Tibial nerve (tissue), 4 donors: Measurements from ENCODE around the gene TSSC4. TPM values are rescaled to one million over a fixed set of nuclear protein-coding genes. Genes with fewer than 3 reads are reported as not detected.

Source experiments
- DNase-seq, 2 donors: peaks; one replicate each; pipeline ENCODE4 v3.0.0-alpha.2; 2019; ENCODE audit warnings: low spot score in 2 of 2
- H3K27ac ChIP-seq, 4 donors: fragments of 200-600 bp; sonication (generic) in 3 of 4; one replicate each; pipeline ENCODE4 v1.5.1; 2017 to 2019; ENCODE audit warnings: mild to moderate bottlenecking in 1 of 4
- H3K27me3 ChIP-seq, 2 donors: fragments of 200-600 bp; sonication (generic) in 1 of 2; one replicate each; pipeline versions ENCODE4 v1.5.1 to v1.6.0; 2017 to 2019
- H3K36me3 ChIP-seq, 3 donors: fragments of 200-600 bp; sonication (generic); one replicate each; pipeline ENCODE4 v1.5.1; 2018 to 2019
- H3K4me1 ChIP-seq, 4 donors: fragments of 200-600 bp; sonication (generic) in 3 of 4; one replicate each; pipeline ENCODE4 v1.5.1; 2017 to 2019
- H3K4me3 ChIP-seq, 4 donors: fragments of 200-600 bp; sonication (generic) in 3 of 4; one replicate each; pipeline ENCODE4 v1.5.1; 2017 to 2019; ENCODE audit warnings: mild to moderate bottlenecking in 1 of 4, moderate library complexity in 1 of 4
- H3K9me3 ChIP-seq, 4 donors: fragments of 200-600 bp; sonication (generic) in 3 of 4; one replicate each; pipeline ENCODE4 v1.5.1; 2017 to 2019
- CTCF ChIP-seq, 5 experiments: fragments of 200-600 bp in 3 of 5; fragments of 450-650 bp in 2 of 5; sonication (generic) in 3 of 5; IDR thresholded peaks; one replicate each; pipeline ENCODE4 v1.5.1; 2016 to 2019; ENCODE audit warnings: antibody characterized with exemption in 5 of 5, mild to moderate bottlenecking in 3 of 5, moderate library complexity in 2 of 5
- EP300 ChIP-seq, 2 donors: sonication (generic); formaldehyde crosslinking; IDR thresholded peaks; one replicate each; pipeline ENCODE4 v1.6.1; 2017; ENCODE audit warnings: antibody characterized with exemption in 2 of 2, mild to moderate bottlenecking in 1 of 2
- POLR2A ChIP-seq, 2 donors: fragments of 450-650 bp; IDR thresholded peaks; one replicate each; pipeline ENCODE4 v1.6.1; 2017; ENCODE audit warnings: antibody characterized with exemption in 2 of 2, mild to moderate bottlenecking in 2 of 2, moderate library complexity in 2 of 2
- WGBS, 2 donors: methylation state at CpG; one replicate each; pipeline ENCODE4 v1.1.5; 2018; 5-methylcytosine and 5-hydroxymethylcytosine counted together
- total RNA-seq, 4 donors: library from RNA; depleted of rRNA; stranded (reverse); fragments of >200 nt; gene quantifications; one replicate each; pipeline ENCODE4 v1.1.0, GENCODE V29; 2016

TSSC4 gene
- total RNA-seq, 4 donors from 2014 or later: 44.8 to 54.3 (median 49.1) TPM

GRCh38 chr11:2411446-2412305, 11.1 kb downstream of the TSSC4 start:
- H3K4me3 ChIP-seq: no peak overlapping the region
- WGBS, 2 donors: 83 to 89% methylated on average over 25 to 28 of the region's 30 CpGs
- H3K4me1 ChIP-seq: peaks cover 0 to 9% (median 2%) of the 10 kb centered on the region in 4 donors
- H3K36me3 ChIP-seq: no peaks in the 10 kb centered on the region
- TF ChIP-seq POLR2A (IDR thresholded peaks at IDR 0.05): no peak
- TF ChIP-seq EP300 (IDR thresholded peaks at IDR 0.05): no peak
- TF ChIP-seq CTCF (IDR thresholded peaks at IDR 0.05): no peak
- no peaks in the 10 kb centered on the region for H3K27me3 ChIP-seq
- DNase-seq: no peak
- no peak overlapping the region for H3K27ac ChIP-seq
- no peaks in the 10 kb centered on the region for H3K9me3 ChIP-seq

GRCh38 chr11:2412323-2412722, 11.8 kb downstream of the TSSC4 start:
- no peak for DNase-seq
- Histone ChIP-seq H3K9me3 (no peaks in the 10 kb centered on the region), H3K4me1 (peaks cover 0 to 9% (median 2%) of the 10 kb centered on the region in 4 donors), H3K36me3 (no peaks in the 10 kb centered on the region), H3K27me3 (no peaks in the 10 kb centered on the region), H3K27ac (no peak overlapping the region), H3K4me3 (no peak overlapping the region)
- WGBS, 2 donors: 77 to 83% methylated on average over 2 to 5 of the region's 6 CpGs
- TF ChIP-seq EP300 (IDR thresholded peaks at IDR 0.05): no peak

- 83 to 90% methylated on average over 37 to 41 of the region's 43 CpGs for WGBS, 2 donors
- no peak for DNase-seq
- Histone ChIP-seq H3K4me3 (no peak overlapping the region), H3K27me3 (no peaks in the 10 kb centered on the region), H3K27ac (no peak overlapping the region), H3K9me3 (no peaks in the 10 kb centered on the region), H3K36me3 (no peaks in the 10 kb centered on the region), H3K4me1 (peaks cover 0 to 9% (median 2%) of the 10 kb centered on the region in 4 donors)
- TF ChIP-seq CTCF (IDR thresholded peaks at IDR 0.05) (no peak), POLR2A (IDR thresholded peaks at IDR 0.05) (no peak), EP300 (IDR thresholded peaks at IDR 0.05) (no peak)
Observed at GRCh38 chr11:2413742-2414579, 13.4 kb downstream of the TSSC4 start.

GRCh38 chr11:2414616-2415015, 14.1 kb downstream of the TSSC4 start:
- Histone ChIP-seq H3K9me3 (no peaks in the 10 kb centered on the region), H3K27ac (no peak overlapping the region), H3K4me1 (peaks cover 0 to 12% (median 2%) of the 10 kb centered on the region in 4 donors), H3K27me3 (no peaks in the 10 kb centered on the region), H3K4me3 (no peak overlapping the region), H3K36me3 (no peaks in the 10 kb centered on the region)
- 87 to 93% methylated on average over 32 to 34 of the region's 35 CpGs for WGBS, 2 donors
- TF ChIP-seq CTCF (IDR thresholded peaks at IDR 0.05) (no peak), EP300 (IDR thresholded peaks at IDR 0.05) (no peak), POLR2A (IDR thresholded peaks at IDR 0.05) (no peak)
- DNase-seq: no peak

GRCh38 chr11:2415171-2415570, 14.6 kb downstream of the TSSC4 start:
- peaks cover 0 to 12% (median 2%) of the 10 kb centered on the region in 4 donors for H3K4me1 ChIP-seq
- no peaks in the 10 kb centered on the region for H3K36me3 ChIP-seq
- WGBS, 2 donors: 87 to 88% methylated on average over 28 of the region's 28 CpGs
- no peak overlapping the region for H3K27ac ChIP-seq
- no peaks in the 10 kb centered on the region for H3K9me3 ChIP-seq
- H3K27me3 ChIP-seq: no peaks in the 10 kb centered on the region
- H3K4me3 ChIP-seq: no peak overlapping the region
- DNase-seq: no peak
- TF ChIP-seq POLR2A (IDR thresholded peaks at IDR 0.05): no peak
- TF ChIP-seq CTCF (IDR thresholded peaks at IDR 0.05): no peak
- TF ChIP-seq EP300 (IDR thresholded peaks at IDR 0.05): no peak
